HCT116 (cell line): ENCODE results near the gene AOC3. TPM values are rescaled to one million over a fixed set of nuclear protein-coding genes. Genes with fewer than 3 reads are reported as not detected.

Experiments used
- ATAC-seq: fragments of 200-7000 bp; cut with Tn5 transposase; 2 replicates; pipeline ENCODE4 v1.9.1; 2020; ENCODE audit warnings: mild to moderate bottlenecking, moderate library complexity
- BruUV-seq: library from RNA; stranded (reverse); fragments of 400-500 nt; replicated peaks from 2 replicates; lab custom pipeline; 2021; lab: Mats Ljungman, UMichigan
- CTCF ChIA-PET: fragments of 300-600 bp; sonication (Branson Sonifier 250); formaldehyde crosslinking; loops from one replicate; lab custom pipeline; 2021; ENCODE audit warnings: antibody characterized with exemption; lab: Charles Lee
- POLR2A ChIA-PET: fragments of 300-600, 350-600 bp; sonication (Branson Sonifier 250); formaldehyde crosslinking; loops from one replicate; lab custom pipeline; 2021; ENCODE audit warnings: antibody characterized with exemption; lab: Charles Lee
- RAD21 ChIA-PET, 2 experiments: fragments of 300-600 bp; sonication (Branson Sonifier 250); formaldehyde crosslinking; loops; one replicate each; lab custom pipeline; 2023; ENCODE audit warnings: low total read pairs in 2 of 2; ENCODE audit not compliant: uncharacterized antibody in 2 of 2, unreplicated experiment in 2 of 2, low non-redundant PET in 1 of 2; lab: Charles Lee
- DNase-seq: peaks from one replicate; pipeline ENCODE4 v3.0.0-alpha.2; 2010; ENCODE audit warnings: low read depth, low spot score
- H2AFZ ChIP-seq: fragments of 200-600 bp; shearing (Covaris generic), sonication (generic); 2 replicates; pipeline ENCODE4 v1.6.1; 2017; ENCODE audit warnings: low read depth, mixed run types, mixed read lengths, antibody characterized with exemption, low read length; ENCODE audit not compliant: poor library complexity, severe bottlenecking
- H3K27ac ChIP-seq: 2 replicates; pipeline ENCODE4 v1.5.1; 2012; ENCODE audit warnings: low read depth, low read length
- H3K27me3 ChIP-seq: fragments of 200-600 bp; sonication (generic); 2 replicates; pipeline ENCODE4 v1.6.1; 2016; ENCODE audit warnings: mixed run types, low read length, mixed read lengths; ENCODE audit not compliant: insufficient read depth
- H3K36me3 ChIP-seq, 2 experiments: fragments of 200-500 bp in 1 of 2; fragments of 200-600 bp in 1 of 2; sonication (Bioruptor generic) in 1 of 2; sonication (generic) in 1 of 2; 2 replicates each; pipeline versions ENCODE4 v1.5.1 to v1.6.1; 2014 to 2016; ENCODE audit warnings: low read length in 2 of 2, inconsistent platforms in 1 of 2, mixed read lengths in 1 of 2, mixed run types in 1 of 2; ENCODE audit not compliant: insufficient read depth in 2 of 2, control insufficient read depth in 1 of 2
- H3K4me1 ChIP-seq, 2 experiments: fragments of 200-600 bp in 1 of 2; sonication (generic) in 1 of 2; 2 replicates each; pipeline versions ENCODE4 v1.5.1 to v1.6.1; 2012 to 2017; ENCODE audit warnings: low read length in 2 of 2, inconsistent platforms in 1 of 2, mild to moderate bottlenecking in 1 of 2, mixed read lengths in 1 of 2, mixed run types in 1 of 2, moderate library complexity in 1 of 2; ENCODE audit not compliant: insufficient read depth in 2 of 2, control insufficient read depth in 1 of 2
- H3K4me2 ChIP-seq: fragments of 200-600 bp; sonication (generic); 2 replicates; pipeline ENCODE4 v1.6.1; 2017; ENCODE audit warnings: mixed run types, low read length, mixed read lengths
- H3K4me3 ChIP-seq, 2 experiments: fragments of 200-600 bp in 1 of 2; sonication (generic) in 1 of 2; replicated peaks in 1 of 2; 2 replicates each; pipeline ENCODE4 v1.5.1; 2011 to 2016; ENCODE audit warnings: low read length in 2 of 2, control low read depth in 1 of 2, low read depth in 1 of 2, mild to moderate bottlenecking in 1 of 2, mixed read lengths in 1 of 2, mixed run types in 1 of 2
- H3K79me2 ChIP-seq: fragments of 200-600 bp; sonication (generic); 2 replicates; pipeline ENCODE4 v1.6.1; 2017; ENCODE audit warnings: mild to moderate bottlenecking, mixed run types, low read length, moderate library complexity, mixed read lengths; ENCODE audit not compliant: insufficient read depth
- H3K9ac ChIP-seq: fragments of 200-600 bp; sonication (generic); 2 replicates; pipeline ENCODE4 v1.6.1; 2016; ENCODE audit warnings: low read length, mixed read lengths
- H3K9me2 ChIP-seq: fragments of 200-600 bp; sonication (generic), shearing (Covaris generic); 2 replicates; pipeline ENCODE4 v1.6.1; 2017; ENCODE audit warnings: mixed run types, mild to moderate bottlenecking, moderate library complexity; ENCODE audit not compliant: insufficient read depth
- H3K9me3 ChIP-seq, 2 experiments: fragments of 200-500 bp in 1 of 2; fragments of 200-600 bp in 1 of 2; sonication (Bioruptor generic) in 1 of 2; sonication (generic) in 1 of 2; 2 replicates each; pipeline ENCODE4 v1.6.1; 2014 to 2017; ENCODE audit warnings: low read length in 2 of 2, mixed read lengths in 2 of 2, inconsistent platforms in 1 of 2, low read depth in 1 of 2, mild to moderate bottlenecking in 1 of 2, mixed run types in 1 of 2, moderate library complexity in 1 of 2; ENCODE audit not compliant: control insufficient read depth in 1 of 2, insufficient read depth in 1 of 2
- H4K20me1 ChIP-seq: fragments of 200-600 bp; sonication (generic), shearing (Covaris generic); 2 replicates; pipeline ENCODE4 v1.6.1; 2017; ENCODE audit warnings: mixed run types, mild to moderate bottlenecking, moderate library complexity; ENCODE audit not compliant: insufficient read depth
- CBX3 ChIP-seq: IDR thresholded peaks from 2 replicates; pipeline ENCODE4 v1.6.1; 2012; ENCODE audit warnings: low read depth
- ELF1 ChIP-seq: IDR thresholded peaks from 2 replicates; pipeline ENCODE4 v1.6.1; 2012; ENCODE audit warnings: low read depth, borderline replicate concordance
- EZH2 ChIP-seq: fragments of 200-600 bp; sonication (generic); IDR thresholded peaks from 2 replicates; pipeline ENCODE4 v1.6.1; 2017; ENCODE audit warnings: antibody characterized with exemption, mixed run types
- FOSL1 ChIP-seq: IDR thresholded peaks from 2 replicates; pipeline ENCODE4 v1.6.1; 2012; ENCODE audit warnings: low read depth
- JUND ChIP-seq: IDR thresholded peaks from 2 replicates; pipeline ENCODE4 v1.6.1; 2012
- POLR2AphosphoS5 ChIP-seq: IDR thresholded peaks from 2 replicates; pipeline ENCODE4 v1.6.1; 2011; ENCODE audit warnings: mild to moderate bottlenecking, low read depth, low read length, moderate library complexity
- RAD21 ChIP-seq: IDR thresholded peaks from 2 replicates; pipeline ENCODE4 v1.6.1; 2012; ENCODE audit warnings: low read depth, mild to moderate bottlenecking
- SP1 ChIP-seq: IDR thresholded peaks from 2 replicates; pipeline ENCODE4 v1.6.1; 2012; ENCODE audit warnings: low read depth
- SRF ChIP-seq: IDR thresholded peaks from 2 replicates; pipeline ENCODE4 v1.6.1; 2012; ENCODE audit warnings: low read depth
- TCF7L2 ChIP-seq: IDR thresholded peaks from 2 replicates; pipeline ENCODE4 v1.7.0; 2011; ENCODE audit warnings: borderline replicate concordance, inconsistent platforms; ENCODE audit not compliant: insufficient read depth, insufficient read length; ENCODE audit errors: extremely low read depth
- YY1 ChIP-seq: IDR thresholded peaks from 2 replicates; pipeline ENCODE4 v1.6.1; 2011; ENCODE audit warnings: low read length, low read depth, moderate library complexity, mild to moderate bottlenecking; ENCODE audit not compliant: insufficient replicate concordance; ENCODE audit errors: extremely low read depth
- intact Hi-C: fragments of 100-400 bp; cut with micrococcal nuclease; formaldehyde crosslinking; loops from 2 replicates; pipeline ENCODE4 v1.10.0; 2022
- total RNA-seq: library from RNA; stranded (reverse); gene quantifications from one replicate; pipeline ENCODE4 v1.2.1, GENCODE V29; 2021; ENCODE audit not compliant: unreplicated experiment
- TF ChIP-seq, protein P1 (sequence below): IDR thresholded peaks from 2 replicates; pipeline ENCODE4 v1.6.1; 2012; ENCODE audit warnings: low read depth
- TF ChIP-seq, protein P2 (sequence below): IDR thresholded peaks from 2 replicates; pipeline ENCODE4 v1.6.1; 2011; ENCODE audit warnings: mild to moderate bottlenecking, low read length, moderate library complexity; ENCODE audit not compliant: insufficient replicate concordance; ENCODE audit errors: extremely low read depth
- TF ChIP-seq, protein P3 (sequence below): IDR thresholded peaks from 2 replicates; pipeline ENCODE4 v1.6.1; 2012
- TF ChIP-seq, protein P4 (sequence below): IDR thresholded peaks from 2 replicates; pipeline ENCODE4 v1.6.1; 2012

The AOC3 gene
- total RNA-seq, 1 experiment from 2014 or later = 5.9 TPM

DNA sequence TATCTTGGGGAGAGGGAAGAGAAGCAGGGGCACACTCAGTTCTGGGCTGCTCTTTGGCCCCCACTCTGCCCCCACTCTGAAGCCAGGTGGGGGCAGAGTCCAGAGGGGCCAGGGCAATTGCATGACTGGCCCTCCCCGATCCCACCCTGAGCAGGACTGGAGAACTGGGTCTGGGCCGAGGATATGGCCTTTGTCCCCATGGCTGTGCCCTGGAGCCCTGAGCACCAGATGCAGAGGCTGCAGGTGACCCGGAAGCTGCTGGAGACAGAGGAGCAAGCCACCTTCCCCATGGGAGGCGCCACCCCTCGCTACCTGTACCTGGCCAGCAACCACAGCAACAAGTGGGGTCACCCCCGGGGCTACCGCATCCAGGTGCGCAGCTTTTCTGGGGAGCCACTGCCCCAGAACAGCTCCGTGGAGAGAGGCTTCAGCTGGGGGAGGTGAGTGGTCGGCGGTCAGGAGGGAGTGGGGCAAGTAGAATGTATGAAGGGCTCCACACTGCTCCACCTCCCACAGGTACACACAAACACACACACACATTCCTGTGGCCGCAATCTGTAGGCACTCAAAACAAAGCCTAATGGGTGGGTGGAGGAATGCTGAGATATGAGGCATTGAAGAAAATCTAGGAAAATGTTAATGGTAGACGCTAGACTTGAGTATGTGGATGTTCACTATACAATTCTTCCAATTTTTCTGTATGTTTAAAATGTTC lies 21.4 kb downstream of the AOC3 start (continued):
- TF ChIP-seq, protein P1, sequence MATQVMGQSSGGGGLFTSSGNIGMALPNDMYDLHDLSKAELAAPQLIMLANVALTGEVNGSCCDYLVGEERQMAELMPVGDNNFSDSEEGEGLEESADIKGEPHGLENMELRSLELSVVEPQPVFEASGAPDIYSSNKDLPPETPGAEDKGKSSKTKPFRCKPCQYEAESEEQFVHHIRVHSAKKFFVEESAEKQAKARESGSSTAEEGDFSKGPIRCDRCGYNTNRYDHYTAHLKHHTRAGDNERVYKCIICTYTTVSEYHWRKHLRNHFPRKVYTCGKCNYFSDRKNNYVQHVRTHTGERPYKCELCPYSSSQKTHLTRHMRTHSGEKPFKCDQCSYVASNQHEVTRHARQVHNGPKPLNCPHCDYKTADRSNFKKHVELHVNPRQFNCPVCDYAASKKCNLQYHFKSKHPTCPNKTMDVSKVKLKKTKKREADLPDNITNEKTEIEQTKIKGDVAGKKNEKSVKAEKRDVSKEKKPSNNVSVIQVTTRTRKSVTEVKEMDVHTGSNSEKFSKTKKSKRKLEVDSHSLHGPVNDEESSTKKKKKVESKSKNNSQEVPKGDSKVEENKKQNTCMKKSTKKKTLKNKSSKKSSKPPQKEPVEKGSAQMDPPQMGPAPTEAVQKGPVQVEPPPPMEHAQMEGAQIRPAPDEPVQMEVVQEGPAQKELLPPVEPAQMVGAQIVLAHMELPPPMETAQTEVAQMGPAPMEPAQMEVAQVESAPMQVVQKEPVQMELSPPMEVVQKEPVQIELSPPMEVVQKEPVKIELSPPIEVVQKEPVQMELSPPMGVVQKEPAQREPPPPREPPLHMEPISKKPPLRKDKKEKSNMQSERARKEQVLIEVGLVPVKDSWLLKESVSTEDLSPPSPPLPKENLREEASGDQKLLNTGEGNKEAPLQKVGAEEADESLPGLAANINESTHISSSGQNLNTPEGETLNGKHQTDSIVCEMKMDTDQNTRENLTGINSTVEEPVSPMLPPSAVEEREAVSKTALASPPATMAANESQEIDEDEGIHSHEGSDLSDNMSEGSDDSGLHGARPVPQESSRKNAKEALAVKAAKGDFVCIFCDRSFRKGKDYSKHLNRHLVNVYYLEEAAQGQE = no peak
- TF ChIP-seq CBX3 (no peak), TCF7L2 (no peak)

DNA sequence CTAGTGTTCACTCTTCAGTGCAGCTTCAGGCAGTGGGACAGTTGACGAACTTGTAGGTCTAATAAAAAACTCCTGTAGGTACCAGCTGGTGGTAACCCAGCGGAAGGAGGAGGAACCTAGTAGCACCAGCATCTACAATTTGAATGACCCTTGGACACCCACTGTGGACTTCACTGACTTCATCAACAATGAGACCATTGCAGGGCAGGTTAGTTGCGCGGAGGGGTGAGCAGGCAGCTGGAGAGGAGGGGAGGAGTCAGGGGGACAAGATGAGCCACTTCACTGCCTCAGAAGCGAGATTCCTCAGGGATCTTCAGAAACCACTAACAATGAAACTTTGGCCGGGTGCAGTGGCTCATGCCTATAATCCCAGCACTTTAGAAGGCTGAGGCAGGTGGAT lies 22.3 kb downstream of the AOC3 start:
- Histone ChIP-seq H3K79me2 (no peaks in the 10 kb centered on the region), H3K4me2 (no peak overlapping the region), H3K9ac (no peak overlapping the region), H3K27ac (no peak overlapping the region), H3K4me1 (no peaks in the 10 kb centered on the region; a peak in 1 of 4 replicates), H2AFZ (no peak overlapping the region), H4K20me1 (no peaks in the 10 kb centered on the region), H3K9me3 (no peaks in the 10 kb centered on the region), H3K36me3 (no peaks in the 10 kb centered on the region), H3K27me3 (no peaks in the 10 kb centered on the region), H3K4me3 (no peak overlapping the region), H3K9me2 (no peaks in the 10 kb centered on the region)
- TF ChIP-seq, protein P2, sequence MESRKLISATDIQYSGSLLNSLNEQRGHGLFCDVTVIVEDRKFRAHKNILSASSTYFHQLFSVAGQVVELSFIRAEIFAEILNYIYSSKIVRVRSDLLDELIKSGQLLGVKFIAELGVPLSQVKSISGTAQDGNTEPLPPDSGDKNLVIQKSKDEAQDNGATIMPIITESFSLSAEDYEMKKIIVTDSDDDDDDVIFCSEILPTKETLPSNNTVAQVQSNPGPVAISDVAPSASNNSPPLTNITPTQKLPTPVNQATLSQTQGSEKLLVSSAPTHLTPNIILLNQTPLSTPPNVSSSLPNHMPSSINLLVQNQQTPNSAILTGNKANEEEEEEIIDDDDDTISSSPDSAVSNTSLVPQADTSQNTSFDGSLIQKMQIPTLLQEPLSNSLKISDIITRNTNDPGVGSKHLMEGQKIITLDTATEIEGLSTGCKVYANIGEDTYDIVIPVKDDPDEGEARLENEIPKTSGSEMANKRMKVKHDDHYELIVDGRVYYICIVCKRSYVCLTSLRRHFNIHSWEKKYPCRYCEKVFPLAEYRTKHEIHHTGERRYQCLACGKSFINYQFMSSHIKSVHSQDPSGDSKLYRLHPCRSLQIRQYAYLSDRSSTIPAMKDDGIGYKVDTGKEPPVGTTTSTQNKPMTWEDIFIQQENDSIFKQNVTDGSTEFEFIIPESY = no peak
- no peak for TF ChIP-seq EZH2
- TF ChIP-seq, protein P3, sequence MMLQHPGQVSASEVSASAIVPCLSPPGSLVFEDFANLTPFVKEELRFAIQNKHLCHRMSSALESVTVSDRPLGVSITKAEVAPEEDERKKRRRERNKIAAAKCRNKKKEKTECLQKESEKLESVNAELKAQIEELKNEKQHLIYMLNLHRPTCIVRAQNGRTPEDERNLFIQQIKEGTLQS = no peak
- no peak for TF ChIP-seq CBX3
- TF ChIP-seq RAD21 = no peak
- TF ChIP-seq POLR2AphosphoS5 = no peak
- TF ChIP-seq ELF1 = no peak
- no peak for TF ChIP-seq YY1
- TF ChIP-seq JUND = no peak
- TF ChIP-seq, protein P1 = no peak
- no peak for TF ChIP-seq FOSL1
- TF ChIP-seq SRF = no peak
- TF ChIP-seq, protein P4, sequence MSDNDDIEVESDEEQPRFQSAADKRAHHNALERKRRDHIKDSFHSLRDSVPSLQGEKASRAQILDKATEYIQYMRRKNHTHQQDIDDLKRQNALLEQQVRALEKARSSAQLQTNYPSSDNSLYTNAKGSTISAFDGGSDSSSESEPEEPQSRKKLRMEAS = no peak
- no peak for TF ChIP-seq SP1
- ATAC-seq (no peak), DNase-seq (no peak)
- CTCF ChIA-PET = no interaction called here
- RAD21 ChIA-PET = no interaction called here
- no TSS peak for BruUV-seq
- intact Hi-C loops = no loop called here
- POLR2A ChIA-PET = no interaction called here
